Suppressor macrophage treated with lipopolysaccharide for 4 hours (primary cell): ENCODE results near the gene GP1BB.

ENCODE experiments used
- DNase-seq: peaks from one replicate; pipeline ENCODE4 v3.0.0-alpha.2; 2020

The GP1BB gene

DNA sequence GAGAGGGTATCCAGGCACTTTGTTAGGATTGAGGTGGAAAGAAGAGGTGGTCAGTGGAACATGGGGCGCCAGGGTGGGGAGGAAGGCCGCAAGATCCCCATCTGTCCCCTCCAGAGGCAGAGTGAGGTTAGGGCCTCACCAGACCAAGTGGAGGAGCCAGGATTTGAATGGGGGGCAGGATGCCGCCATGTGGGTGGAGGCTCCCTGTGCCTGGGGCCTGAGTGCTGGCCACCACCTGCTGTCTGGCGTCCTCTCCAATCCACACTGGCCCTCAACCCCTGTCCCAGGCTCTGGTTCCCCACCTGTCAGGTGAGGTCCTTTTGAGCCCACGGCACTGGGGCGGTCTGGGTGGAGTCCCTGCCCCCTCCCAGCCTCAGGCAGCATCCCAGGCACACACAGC is 19.7 kb downstream of the GP1BB start:
- no peak for DNase-seq

GRCh38 chr22:19743651-19744050 is 20.3 kb downstream of the GP1BB start:
- no peak for DNase-seq

DNA sequence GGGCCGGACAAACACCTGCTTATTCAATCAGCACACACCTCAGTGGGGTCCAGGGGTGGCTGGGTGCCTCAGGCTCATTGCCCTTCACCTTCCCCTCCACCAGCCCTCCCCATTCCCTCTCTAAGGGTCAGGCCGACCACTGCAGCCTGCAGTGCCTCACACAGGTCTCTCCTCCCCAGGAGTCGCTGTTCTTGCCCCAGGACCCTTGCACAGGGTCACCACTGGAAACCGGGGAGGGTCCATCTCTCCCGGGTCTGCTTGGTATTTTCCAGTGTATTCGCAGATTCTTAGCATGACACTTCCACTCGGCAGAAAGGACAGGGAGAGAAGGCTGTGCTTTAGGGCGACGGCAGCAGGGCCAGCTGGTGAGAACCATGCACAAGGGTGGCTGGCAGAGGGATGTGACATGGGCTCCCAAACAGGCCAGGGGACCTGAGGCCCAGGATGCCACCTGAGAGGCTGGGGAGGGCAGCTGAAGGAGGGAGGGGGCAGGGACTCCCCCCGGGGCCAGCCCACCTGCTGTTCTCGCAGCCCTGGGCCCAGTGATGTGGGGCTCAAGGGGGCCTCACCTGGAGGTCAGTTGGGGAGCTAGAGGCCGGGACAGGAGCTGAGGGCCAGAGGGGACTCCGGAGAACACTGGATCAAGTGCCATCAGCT is 21.1 kb downstream of the GP1BB start:
- no peak for DNase-seq

- DNase-seq = no peak
These were observed 22.1 kb downstream of the GP1BB start for GRCh38 chr22:19745155-19746101.

DNA sequence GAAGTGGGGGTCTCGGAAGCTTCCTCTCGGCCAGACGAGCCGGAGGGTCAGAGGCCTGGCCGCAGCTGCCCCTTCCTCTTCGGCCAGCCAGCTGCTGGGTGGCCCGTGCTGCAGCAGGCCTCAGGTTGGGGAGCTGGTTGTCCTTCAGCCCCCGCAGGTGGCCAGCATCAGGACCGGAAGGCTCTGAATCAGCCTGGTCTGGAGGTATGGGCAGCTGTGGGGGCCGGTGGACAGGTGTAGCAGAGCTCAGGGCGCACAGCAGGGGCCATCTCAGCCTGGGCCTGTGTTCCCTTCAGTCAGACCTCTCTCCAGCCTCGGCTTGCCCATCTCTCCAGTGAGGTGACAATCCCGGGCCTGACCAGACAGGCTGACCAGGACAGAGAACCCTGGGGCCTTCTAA is 23.4 kb downstream of the GP1BB start:
- DNase-seq = no peak

DNA sequence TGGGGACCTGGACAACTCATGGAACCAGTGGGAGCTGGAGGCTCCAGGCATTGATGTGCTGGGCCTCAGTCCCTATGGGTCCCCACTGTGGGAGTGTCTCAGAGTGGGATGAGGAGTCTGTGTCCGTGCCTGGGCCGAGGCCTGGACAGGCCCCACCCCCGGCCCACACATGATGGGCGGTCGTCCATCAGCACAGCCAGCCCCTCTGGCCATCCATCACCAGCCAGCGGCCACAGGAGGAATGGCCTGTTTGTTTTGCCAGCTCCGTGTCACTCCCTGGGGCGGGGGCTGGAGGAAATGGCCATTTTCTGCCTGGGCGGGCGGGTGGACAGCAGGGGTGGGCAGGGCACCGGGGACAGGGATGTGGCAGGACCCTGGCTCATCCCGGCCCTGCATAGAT is 24.2 kb downstream of the GP1BB start:
- no peak for DNase-seq

DNA sequence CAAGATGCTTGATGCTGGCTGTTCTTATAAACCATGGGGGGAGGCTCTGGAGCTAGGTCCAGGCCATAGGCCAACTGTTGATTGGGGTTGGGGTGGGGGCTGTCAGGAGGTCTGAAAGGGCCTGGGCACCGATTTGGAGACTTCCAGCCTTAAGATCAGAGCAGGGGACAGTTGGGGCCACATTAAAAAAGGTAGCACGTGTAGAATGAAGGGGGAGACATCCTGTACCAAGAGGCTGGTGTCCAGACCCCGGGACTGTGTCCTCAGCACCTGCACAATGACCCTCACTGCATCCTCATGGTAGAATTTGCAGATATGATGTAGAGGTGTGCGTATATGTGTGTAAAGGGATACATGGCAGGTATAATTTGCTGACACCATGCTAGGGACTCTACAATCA is 24.8 kb downstream of the GP1BB start:
- DNase-seq = no peak

GRCh38 chr22:19748991-19749664 is 25.8 kb downstream of the GP1BB start:
- DNase-seq = no peak

DNA sequence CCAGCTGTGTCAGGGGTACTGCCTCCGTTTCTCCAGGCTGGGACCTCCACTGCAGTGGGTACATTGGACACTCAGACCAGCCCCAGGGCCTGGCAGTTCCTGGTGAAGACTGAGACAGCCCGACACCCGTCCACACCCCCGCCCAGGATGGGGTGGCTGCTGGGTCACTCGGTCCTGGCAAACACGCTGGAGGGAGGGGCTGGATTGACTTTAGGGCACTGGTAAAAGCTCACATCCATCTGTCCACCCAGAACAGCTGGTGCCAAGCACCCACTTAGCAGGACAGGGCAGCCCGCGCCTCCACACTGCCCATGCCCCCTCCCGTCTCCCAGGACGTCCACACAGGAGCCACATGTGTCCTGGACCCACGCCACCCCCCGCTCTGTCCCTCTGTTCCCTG is 26.5 kb downstream of the GP1BB start:
- DNase-seq = no peak

GRCh38 chr22:19750507-19751490 is 27.5 kb downstream of the GP1BB start:
- DNase-seq = no peak

DNA sequence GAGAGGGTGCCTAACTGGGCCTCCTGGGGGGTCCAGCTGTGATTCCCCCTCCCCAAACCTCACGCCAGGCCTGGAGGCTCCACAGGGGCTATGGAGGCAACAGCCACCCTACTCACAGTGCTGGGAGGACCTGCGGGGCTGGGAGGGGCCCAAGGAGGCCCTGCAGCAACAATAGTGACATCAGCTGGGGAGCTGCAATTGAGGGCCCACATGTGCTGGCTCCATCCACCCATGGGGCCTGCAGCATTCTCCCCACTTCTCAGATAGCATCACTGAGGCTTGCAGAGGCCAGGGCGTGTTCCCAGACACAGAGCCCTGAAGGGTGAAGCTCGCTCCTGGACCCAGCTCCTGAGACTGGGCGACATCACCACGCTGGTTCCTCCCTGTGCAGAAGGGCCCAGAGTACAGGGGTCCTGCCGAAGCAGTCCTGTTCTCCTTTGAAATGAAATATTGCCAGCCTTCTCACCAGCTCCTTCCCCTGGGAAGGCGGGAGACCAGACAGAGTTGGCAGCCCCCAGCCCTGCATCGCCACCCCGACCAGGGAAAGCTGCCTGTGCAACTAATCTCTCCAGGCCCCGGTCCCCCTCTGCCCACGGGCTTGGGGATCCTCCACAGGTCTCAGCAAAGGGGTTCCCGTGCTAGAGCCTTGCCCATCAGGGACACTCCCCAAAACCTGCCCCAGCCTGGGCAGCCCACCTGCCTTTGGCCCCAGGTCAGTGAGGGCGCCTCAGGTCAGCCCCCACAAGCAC is 28.3 kb downstream of the GP1BB start:
- DNase-seq = no peak

GRCh38 chr22:19753090-19753842 is 29.9 kb downstream of the GP1BB start:
- DNase-seq = no peak

- DNase-seq = no peak
These were observed 30.8 kb downstream of the GP1BB start for GRCh38 chr22:19753996-19754700.

DNA sequence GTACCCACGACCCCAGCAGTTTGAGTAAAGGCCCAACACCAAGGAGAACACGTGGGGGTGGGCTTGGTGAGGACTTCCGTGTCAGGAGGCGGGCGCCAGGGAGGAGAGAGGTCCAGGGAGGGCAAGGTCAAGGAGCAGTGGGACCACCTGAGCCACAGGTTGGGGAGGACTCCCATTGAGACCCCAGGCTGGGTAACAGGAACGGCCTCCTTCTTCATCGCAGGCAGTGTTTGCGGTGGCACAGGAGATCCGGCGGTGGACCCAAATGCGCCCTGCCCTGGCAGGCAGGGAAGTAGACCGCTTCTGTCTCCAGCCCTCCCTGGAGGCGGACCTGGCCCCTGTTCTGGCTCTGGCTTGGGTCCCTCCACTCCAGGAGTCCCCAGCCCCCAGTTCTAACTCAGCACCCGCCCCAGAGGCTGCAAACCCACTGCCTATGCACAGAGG is 31.4 kb downstream of the GP1BB start:
- DNase-seq = no peak

GRCh38 chr22:19755145-19755710 is 31.9 kb downstream of the GP1BB start:
- no peak for DNase-seq

DNA sequence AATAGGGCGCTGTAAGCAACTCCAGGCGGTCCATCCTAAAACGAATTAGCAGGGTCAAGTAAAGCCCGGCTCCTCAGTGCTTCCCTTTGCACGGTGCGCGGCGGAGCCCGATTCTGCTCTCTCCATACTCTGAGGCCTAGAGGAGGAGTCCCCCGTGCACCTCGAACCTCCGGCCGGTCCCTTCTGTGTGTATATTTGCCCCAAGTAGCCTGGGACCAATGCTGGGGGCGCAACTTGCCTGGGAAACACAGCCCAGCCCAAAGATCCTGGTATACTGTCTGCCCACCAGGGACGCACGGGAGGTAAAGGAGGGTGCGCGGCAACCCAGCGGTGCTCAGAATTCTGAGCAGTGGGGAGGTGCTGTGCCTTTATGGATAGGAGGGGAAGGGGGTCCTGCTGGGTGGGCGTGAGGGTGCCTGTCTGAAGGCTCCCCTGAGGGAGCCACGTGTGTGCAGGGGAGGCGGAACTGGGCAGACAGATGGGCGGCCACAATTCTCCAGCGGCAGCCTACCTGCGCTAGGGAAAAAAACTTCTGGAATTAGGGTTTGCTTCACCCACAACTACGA is 32.5 kb downstream of the GP1BB start:
- DNase-seq = no peak

- no peak for DNase-seq
These were observed 33.2 kb downstream of the GP1BB start for GRCh38 chr22:19756288-19757128.
